ENCODE measurements around the gene METTL2A.
"Not testable (repeated sequence)": the region's sequence is repeated elsewhere in the genome, so short reads cannot be mapped to it uniquely, and the experiment has no call there.

DNA sequence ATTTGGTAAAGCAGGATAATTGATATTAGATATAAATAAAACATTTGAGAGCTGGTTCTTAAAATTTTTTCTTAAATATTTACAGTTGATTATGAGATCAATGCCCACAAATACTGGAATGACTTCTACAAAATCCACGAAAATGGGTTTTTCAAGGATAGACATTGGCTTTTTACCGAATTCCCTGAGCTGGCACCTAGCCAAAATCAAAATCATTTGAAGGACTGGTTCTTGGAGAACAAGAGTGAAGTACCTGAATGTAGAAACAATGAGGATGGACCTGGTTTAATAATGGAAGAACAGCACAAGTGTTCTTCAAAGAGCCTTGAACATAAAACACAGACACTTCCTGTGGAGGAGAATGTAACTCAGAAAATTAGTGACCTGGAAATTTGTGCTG lies 2.5 kb downstream of the METTL2A start:
- TF ChIP-seq, protein P1, sequence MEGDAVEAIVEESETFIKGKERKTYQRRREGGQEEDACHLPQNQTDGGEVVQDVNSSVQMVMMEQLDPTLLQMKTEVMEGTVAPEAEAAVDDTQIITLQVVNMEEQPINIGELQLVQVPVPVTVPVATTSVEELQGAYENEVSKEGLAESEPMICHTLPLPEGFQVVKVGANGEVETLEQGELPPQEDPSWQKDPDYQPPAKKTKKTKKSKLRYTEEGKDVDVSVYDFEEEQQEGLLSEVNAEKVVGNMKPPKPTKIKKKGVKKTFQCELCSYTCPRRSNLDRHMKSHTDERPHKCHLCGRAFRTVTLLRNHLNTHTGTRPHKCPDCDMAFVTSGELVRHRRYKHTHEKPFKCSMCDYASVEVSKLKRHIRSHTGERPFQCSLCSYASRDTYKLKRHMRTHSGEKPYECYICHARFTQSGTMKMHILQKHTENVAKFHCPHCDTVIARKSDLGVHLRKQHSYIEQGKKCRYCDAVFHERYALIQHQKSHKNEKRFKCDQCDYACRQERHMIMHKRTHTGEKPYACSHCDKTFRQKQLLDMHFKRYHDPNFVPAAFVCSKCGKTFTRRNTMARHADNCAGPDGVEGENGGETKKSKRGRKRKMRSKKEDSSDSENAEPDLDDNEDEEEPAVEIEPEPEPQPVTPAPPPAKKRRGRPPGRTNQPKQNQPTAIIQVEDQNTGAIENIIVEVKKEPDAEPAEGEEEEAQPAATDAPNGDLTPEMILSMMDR (conservative IDR thresholded peaks at IDR 0.05 in 1 of 2, IDR thresholded peaks at IDR 0.05 in 1 of 2; ENCODE audit: extremely low read depth in 1 of 2, insufficient read depth in 1 of 2, low read depth in 1 of 2, low read length in 2 of 2), result not testable (repeated sequence)
- TF ChIP-seq EZH2 (IDR thresholded peaks at IDR 0.05; ENCODE audit: borderline replicate concordance, low read length), result not testable (repeated sequence)
